ENCODE measurements around the gene CHRM4.
A peak's percentile ranks its signal among the peaks of the same experiment; 100 is the strongest.

Gene CHRM4

DNA sequence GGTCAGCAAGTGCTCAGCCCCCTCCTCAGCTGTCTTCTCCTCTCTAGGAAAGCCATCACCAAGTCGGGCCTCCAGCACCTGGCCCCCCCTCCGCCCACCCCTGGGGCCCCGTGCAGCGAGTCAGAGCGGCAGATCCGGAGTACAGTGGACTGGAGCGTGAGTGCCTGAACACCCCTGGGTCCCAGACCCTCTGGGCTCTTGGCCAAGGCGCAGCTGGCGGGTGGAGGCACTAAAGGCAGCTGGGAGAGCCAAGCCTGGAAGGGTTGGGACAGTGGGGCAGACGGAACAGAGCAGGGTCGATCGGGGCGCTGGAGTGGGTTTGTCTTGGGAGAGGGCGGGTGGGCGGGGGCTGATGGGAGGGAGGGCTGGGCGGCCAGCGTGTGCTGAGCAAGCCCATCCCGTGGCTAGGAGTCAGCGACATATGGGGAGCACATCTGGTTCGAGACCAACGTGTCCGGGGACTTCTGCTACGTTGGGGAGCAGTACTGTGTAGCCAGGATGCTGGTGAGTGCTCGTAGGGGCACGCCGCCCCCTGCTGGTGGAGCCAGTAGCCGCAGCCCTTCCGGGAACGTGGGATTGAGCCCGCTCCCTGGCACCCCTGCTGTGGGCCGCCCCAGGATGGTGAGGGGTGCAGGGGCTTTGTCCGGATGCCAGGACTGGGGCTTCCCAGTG, 24.2 kb downstream of the CHRM4 start:
- DNase-seq: peak; percentile 48

DNA sequence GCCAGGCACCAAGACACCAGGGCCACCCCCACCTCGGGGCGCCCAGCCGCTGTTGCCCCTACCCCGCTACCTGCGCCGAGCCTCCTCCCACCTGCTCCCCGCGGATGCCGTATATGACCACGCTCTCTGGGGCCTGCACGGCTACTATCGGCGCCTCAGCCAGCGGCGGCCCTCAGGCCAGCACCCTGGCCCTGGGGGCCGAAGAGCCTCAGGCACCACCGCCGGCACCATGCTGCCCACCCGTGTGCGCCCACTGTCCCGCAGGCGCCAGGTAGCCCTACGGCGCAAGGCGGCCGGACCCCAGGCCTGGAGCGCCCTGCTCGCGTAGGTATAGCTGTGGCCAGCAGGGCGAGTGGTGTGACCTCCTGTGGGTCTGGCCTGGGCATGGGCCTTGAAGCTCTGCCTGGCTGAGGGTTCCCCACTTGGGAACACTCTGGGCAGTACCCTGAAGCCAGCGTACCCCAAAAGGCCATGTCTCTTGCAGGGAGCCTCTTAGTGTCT, 24.9 kb downstream of the CHRM4 start:
- no peak for DNase-seq

DNA sequence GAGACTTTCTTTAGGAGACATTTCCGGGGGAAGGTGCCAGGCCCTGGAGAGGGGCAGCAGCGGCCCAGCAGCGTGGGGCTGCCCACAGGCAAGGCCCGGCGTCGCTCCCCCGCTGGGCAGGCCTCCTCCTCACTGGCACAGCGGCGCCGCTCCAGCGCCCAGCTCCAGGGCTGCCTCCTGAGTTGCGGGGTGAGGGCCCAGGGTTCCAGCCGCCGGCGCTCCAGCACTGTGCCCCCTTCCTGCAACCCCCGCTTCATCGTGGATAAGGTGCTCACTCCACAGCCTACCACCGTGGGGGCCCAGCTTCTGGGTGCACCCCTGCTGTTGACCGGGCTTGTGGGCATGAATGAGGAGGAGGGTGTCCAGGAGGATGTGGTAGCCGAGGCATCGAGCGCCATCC, 25.3 kb downstream of the CHRM4 start:
- no peak for DNase-seq

DNA sequence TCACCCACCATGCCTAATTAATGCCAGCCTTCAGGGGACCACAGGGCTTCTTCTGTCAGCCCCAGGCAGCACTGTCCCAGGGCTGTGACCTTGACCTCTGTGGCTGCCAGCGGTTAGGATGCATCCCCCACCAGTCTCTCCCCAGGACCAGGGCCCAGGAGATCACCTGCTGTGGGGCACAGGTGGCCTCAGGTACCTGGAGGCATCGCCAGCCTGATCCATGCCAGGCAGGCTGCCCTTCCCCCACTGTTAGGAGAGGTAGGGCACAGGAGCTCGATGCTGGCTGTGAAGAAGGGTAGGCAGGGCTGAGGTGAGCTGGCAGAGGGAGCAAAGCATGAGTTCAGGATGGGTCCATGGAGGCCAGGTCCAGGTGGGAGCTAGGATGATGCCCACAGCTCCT, 26.8 kb downstream of the CHRM4 start:
- DNase-seq: no peak

DNA sequence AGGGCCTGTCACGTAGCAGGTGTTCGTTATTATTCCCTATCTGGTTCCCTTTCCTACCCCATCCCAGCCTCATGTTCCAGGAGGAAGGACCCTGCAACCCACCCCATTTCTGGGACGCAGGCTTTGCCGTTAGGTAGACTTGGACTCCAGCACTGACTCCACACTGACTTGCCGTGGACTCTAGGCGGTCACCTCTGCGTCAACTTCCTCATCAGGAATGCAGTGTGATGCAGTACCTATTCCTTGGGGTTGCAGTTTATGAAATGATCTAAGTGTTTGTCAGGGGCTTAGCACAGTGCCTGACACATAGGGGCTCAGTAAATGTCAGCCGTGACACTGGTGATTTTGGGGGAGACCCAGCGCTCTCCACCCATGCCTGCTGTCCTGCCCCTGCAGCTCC, 27.5 kb downstream of the CHRM4 start:
- DNase-seq: no peak

DNA sequence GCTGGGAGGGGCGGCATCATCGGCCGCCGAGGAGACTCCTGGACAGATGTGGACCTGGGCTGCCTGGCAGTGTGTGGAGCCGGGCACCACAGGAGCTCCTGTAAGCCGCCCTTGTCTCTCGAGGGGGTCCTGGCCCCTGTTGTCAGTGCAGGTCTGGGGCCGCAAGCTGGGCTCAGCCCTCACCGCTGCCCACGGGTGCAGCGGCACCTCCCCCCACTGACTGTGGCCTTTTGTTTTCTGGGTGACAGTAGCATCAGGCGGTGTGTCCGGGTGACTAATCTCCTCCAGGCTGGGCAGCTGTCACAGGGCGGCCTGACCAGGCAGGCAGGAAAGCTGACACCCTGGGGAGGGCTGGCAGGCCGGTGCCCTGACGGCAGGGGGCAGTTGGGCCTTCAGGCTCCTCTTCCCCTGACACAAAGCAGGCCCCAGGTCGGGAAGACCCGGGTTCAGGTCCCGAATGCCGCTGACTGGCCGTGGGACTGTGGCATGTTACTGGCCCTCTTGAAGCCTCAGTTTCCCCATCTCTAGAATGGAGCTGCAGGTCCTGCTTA, 28.0 kb downstream of the CHRM4 start:
- peak; percentile 58 for DNase-seq

DNA sequence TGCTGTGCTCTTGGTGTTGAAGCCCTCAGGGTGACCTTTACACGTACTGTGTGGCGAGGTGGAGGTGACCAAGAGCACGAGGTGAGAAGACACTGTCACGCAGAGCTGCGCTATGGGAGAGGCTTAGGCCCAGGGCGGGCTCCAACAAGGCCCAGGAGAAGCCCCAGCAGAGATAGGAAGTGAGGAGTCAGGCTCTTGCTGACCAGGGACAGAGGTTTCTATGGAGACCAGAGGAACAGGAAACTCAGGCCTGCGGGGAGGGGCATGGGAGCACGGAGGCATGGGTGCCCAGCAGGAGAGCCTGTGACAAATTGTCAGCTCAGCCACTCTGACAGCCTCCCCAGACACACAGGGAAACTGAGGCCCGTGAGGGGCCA, 28.6 kb downstream of the CHRM4 start:
- DNase-seq: peak; percentile 78

DNA sequence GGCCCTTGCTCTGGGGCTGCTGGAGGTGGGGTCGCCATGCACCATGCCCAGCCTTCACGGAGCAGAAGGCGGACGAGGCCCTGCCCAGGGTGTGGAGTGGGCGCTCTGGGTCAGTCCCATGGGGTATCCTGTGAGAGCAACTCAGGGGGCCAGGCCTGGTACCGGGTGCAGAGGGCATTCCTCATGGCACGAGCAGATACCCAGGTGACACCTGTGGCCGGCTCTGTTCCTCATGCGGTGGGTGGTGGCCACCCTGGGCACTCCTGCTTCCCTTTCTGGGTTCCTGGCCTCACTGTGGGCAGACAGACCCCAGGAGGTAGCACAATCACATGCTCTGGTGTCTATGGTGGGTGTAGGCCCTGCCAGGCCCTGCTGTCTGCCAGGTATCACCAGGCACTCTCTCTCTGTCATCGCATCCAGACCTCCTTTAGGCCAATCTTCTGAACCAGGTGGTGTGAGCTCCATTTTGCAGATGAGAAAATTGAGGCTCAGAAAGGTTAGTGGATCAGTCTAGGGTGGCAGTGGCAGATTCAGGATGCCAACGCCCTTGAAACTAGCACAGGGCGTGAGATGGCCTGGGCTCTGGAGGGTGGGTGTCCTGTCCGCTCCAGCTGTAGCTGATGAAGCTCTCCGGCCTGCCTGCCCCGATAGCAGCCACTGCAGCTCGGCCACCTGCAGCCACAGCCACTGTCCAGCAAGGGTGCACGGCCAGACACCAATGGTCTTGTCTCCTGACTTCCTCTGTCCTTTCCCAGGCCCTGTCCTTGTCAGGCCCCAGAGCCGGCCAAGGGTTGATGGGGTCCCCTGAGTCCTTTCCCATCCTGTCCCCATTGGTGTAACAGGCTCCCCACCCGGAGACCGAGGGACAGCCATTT, 29.2 kb downstream of the CHRM4 start:
- no peak for DNase-seq

DNA sequence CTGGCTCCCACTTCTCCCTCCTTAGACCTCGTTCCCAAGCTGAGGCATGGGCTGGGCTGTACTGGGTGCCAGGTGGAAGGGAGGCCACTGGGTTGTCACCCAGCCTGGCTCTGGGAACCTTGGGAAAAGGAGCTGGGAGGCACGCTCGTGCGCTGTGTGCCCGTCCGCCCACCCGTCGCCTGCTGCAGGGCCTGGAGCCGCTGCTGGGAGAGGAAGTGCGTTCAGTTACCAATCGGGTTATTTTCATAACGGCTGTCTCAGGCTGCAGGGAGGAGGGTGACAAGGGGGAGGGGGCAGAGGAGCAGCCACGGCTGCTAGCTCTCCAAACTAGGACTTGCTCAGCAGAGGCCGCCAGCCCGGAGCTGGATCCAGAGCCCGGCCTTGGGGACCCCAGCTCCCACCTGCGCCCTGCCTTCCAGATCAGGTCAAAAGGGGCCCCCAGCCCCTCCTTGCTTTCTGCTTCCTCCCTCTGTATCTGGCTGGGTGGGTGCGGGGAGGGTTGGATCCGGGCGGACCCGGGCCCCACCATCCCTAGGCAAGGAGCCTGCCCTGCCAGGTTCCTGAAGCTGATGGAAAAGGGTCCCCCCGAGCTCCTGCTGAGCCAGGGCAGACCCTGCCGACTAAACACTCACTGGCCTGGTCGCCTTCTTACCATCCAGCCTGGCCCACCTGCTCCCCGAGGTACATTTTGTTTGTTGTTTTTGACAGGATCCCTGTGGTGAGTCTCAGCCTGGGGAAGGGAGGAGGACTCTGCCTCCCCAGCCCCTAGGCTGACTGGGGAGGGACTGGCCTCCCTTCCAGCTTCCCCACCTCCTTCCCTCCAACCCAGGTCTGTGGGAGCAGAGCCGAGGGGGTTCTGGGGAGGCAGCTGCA, 30.1 kb downstream of the CHRM4 start:
- DNase-seq: peak; percentile 87

DNA sequence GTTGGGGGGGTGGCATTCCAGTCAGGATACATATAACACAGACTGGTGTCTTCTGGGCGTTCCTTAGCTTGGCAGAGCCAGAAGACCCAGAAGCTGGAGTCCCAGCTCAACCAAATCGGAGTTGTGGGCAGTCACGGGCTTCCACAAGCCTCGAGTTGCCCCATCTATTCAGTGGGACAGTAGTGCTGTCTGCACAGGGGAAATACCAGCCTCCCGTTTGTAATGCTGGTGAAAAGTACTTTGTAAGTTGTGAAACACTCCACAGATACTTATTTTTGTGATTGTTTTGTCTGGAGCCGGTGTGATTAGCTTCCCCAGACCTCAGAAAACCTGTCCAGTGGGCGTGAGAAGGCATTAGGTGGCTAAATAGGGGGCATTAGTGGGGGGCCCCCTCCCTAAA, 30.7 kb downstream of the CHRM4 start:
- DNase-seq: no peak

DNA sequence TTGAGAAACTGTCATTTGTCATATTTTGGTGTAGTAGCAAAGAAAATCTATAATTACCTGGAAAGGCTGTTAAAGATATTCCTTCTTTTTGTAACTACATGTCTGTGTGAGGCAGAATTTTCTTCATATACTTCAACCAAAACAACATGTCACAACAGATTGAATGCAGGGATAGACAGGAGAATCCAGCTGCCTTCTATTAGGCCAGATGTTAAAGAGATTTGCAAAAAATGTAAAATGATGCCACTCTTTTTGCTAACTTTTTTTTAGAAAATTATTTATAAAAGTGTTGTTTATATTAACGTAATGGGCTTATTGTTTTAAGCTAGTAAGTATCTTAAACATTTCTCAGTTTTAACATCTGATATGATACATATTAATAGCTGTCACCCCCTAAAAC, 31.6 kb downstream of the CHRM4 start:
- DNase-seq: no peak

DNA sequence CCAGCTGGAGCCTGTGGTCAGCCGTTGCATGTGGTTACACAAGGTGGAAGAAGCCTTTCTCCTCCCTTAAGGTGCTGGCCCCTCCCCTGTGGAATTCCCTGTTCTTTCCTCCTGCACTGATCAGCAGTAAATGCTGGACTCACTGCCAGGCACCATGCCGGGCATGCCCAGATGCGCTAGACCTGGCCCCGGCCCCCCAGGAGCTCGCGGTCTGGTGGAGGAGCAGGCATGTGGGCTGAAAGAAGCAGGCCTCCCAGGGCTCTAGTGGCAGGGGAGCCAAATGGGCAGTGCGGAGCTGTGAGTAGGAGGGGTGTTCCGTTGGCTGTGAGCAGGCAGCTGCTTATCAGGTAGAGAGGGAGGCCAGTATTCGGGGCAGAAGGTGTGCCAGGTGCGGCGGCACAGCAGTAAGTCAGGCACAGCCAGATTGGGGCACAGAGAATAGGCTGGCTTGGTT, 34.1 kb downstream of the CHRM4 start:
- no peak for DNase-seq

DNA sequence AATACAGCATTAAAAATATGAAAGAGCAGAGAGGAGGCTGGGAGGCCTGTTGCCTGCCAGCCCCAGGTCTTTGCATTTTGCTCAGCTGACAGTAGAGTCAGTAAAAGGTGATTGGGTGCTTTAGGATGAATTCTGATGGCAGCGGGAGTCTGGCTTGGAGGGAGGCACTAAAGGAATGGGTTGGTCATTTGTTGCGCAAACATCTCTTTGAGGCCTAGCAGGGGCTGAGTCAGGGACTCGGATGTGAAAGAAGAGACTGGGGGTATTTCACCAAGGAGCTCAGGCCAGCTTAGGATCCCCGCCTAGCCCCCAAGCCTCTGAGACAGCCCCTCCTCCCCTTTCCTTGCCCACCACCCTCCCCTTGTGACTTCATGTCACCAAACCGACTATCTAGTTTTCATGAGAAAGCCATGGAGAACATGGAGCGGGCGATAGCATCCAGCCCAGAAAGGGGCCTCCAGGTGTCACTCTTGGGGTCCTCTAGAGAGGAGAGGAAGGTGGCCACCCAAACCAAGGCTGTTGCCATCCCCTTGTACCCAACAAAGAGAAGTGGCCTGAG, 34.6 kb downstream of the CHRM4 start:
- peak; percentile 39 for DNase-seq

DNA sequence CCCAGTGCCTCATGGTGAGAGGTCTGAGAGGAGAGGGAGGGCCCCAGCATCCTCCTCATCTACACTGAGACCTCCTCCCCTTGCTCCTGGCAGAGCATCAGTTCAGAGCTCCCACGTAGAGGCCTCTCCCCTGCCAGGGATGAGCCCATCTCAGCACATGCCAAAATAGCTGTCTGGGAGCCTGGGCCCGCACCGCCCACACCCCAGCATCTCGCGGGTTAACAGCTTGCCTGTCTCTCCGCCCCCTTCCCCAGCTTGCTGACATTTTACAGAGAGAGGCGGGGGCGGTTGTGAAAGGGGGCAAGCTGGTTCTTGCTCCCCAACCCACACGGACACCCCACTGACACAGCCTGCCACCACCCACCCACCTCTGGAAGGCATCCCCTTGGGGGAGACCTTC, 37.9 kb downstream of the CHRM4 start:
- no peak for DNase-seq

DNA sequence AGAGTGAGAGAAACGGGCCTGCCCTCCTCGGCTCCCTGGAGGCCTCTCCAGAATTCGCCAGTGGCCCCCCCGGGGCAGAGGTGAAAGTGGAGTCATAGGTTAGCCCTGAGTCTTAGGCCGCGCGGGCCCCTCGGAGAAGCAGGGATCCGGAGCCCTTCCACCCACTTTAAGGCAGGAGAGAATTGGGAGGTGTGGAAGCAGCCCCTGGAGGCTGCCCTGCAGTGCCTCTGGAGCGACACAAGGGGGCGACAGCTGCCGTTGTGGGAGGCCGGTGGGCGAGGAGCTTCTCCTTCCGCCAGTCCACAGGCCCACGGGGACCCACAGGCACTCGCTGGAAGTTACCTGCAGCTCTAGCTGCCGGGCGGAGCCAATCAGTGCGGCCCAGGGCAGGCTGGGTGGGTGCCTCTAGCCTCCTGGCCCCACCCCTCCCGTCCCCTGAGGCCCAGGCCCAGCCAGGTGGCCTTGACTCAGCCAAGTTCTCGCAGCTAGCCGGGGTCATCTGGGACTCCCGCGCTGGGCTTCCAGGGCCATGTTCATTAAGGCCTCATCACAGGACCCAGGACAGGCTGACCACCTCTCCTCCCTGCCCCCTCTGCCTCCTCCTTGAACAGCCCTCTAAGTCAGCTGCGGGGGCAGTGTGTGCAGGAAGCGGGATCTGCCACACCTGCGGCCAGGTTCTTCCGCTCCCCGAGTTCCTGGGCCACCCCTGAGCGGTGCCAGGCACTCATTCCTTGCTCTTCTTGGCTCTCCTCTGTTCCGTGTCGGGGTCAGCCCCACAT, 39.3 kb downstream of the CHRM4 start:
- peak; percentile 36 for DNase-seq

DNA sequence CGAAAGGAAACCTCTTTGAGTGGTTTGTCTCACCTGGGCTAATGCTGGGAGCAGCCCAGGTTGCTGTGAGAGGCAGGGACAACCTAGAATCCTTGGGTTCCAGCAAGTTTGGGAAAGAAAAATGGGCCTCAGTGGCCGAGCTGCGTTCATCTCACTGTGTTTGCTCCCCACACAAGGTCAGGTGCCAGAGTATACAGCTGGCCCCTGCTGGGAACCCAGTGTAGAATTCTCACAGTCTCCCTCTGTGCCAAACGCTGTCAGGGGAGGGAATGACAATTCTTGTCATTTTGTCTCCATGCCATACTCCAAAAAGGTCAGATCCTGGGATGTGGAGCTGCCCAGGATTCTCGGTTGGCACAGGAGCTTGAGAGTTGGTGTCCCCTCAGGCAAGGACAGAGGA, 40.0 kb downstream of the CHRM4 start:
- DNase-seq: no peak

DNA sequence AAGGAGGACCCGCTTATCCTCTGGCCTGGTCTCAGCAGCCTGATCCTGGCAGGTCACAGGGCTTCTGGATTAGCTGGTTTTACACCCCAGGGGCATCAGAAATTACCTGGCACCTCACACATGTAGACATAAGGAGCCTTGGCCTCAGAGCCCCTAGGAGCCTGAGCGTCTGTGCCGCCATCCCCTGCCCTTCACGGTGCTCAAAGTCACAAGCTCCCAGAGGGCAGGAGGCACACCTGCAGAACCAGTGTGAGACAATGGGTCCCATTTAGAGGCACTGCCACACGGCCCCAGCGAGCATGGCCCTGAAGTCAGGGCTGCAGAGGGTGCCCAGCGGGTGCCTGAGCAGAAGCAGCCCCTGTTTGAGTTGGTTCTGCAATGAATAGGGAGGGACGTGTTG, 40.4 kb downstream of the CHRM4 start:
- DNase-seq: no peak

DNA sequence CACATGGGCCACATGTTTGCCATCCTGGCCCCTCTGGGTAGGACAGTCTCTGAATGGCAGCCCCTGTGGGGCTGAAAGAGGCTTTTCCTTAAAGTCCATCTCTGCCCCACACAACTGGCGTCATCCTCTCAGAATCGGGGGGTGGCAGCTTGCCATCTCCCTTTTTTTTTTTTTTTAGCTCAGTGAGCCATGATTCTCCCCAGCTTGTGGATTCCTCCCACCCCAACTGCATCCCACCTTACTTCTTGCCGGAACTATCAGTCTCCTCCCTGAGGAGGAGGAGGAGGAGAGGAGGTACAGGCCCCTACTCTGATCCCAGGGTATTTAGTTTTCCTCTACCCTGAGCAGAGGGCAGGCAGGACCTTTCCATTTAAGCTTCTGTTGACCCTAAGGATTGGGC, 40.9 kb downstream of the CHRM4 start:
- no peak for DNase-seq

DNA sequence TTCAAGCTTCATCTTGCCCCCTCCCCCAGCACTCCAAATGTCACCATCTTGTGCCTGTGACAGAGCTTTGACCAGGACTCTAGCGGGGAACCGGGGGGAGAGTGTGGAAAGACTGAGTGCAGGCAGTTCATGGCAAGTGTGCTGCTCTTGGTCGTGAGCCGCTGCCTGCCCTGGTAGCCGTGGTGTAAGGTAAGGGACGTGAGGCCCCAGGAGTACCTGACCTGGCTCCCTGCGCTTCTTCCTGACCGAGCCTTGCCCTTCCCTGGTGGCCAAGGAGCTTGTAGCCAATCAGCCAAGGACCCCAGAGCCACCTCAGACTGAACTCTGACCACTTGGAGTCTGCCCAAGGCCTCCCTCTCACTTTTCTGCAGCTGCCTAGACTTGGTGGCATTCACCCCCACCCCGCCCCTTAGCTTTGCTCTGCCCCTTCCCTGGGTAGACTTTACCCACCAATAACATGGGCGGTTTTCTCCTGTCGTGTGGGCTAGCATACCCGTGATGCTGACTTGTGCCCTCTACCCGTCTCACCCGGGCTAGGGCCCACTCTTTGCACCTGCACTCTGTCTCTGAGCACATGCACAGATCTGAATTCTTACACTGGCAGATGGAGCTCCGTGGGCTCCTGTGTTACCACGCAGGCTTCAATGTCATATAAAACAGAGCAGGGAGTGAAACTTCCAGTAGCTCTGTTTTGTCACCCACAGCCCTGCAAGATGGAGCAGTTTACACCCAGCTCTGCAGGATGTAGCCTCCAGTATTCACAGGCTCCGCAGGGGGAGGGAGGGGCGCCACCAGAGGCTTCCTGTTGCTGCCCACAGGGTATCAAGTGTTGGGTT, 42.8 kb downstream of the CHRM4 start:
- no peak for DNase-seq

DNA sequence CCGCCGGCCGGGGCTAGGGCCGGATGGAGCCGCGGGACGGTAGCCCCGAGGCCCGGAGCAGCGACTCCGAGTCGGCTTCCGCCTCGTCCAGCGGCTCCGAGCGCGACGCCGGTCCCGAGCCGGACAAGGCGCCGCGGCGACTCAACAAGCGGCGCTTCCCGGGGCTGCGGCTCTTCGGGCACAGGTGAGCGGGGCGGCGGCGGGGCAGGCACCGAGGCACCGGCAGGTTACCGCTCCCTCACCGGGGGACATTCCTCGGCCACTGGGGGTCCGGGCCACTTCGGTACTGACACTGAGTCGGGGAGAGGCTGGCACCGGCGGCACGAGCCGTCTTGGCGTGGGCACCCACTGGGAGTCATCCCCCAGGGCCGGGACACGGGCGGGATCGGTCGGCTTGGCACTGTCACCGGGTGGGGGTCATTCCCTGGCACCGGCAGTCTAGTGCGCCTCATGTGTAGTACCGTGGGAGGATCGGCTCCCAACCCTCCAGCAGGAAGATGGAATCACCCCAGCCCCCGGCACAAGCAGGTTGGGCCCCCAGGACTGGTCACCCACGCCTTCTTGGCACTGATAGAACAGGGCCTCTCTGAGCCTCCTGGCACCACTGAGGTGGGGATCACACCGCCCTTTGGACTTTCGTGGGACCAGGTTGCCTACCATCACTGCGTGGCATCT, 43.8 kb downstream of the CHRM4 start:
- DNase-seq: no peak
